Transverse colon (tissue), 3 donors: ENCODE measurements around the gene SHLD3.

Experiments used
- CTCF ChIP-seq, 5 experiments: fragments of 200-600 bp in 3 of 5; fragments of 450-650 bp in 2 of 5; sonication (generic) in 3 of 5; IDR thresholded peaks; 1 replicate in 2 of 5; 2 replicates in 3 of 5; pipeline ENCODE4 v1.5.1; 2016 to 2017; ENCODE audit warnings: antibody characterized with exemption in 5 of 5, inconsistent platforms in 3 of 5, mild to moderate bottlenecking in 2 of 5, moderate library complexity in 1 of 5
- EP300 ChIP-seq: sonication (generic); formaldehyde crosslinking; IDR thresholded peaks from one replicate; pipeline ENCODE4 v1.6.1; 2017; ENCODE audit warnings: antibody characterized with exemption, low read depth
- POLR2A ChIP-seq: fragments of 450-650 bp; IDR thresholded peaks from one replicate; pipeline ENCODE4 v1.6.1; 2016; ENCODE audit warnings: antibody characterized with exemption, mild to moderate bottlenecking, moderate library complexity

GRCh38 chr5:65646938-65647337 lies 22.1 kb downstream of the SHLD3 start:
- TF ChIP-seq EP300 (no peak), CTCF (IDR thresholded peaks at IDR 0.05) (no peak), POLR2A (no peak)
